ENCODE data around the gene STK32B. TPM values are rescaled to one million over a fixed set of nuclear protein-coding genes. Genes with fewer than 3 reads are reported as not detected.

Gene STK32B
- total and polyA plus RNA-seq, 2 of the 4 experiments (the other 2 are of a cell fraction), result 5.5 to 6.3 TPM

DNA sequence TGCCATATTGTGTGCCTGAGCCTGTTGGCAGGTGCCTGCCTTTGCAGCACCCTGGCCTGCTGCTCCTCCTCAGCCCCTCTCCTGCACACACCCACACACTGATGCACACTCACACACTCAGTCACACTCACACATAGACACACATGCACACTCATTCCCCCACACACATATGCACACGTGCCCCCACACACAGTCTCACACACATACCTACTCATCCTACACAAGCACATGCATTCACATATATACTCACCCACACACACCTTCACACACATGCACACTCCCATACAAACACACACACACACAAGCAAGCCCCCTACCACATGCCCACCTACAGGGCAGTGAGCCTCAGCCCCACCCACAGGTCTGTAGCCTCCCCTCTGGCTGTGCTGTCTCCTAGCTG lies 412.1 kb downstream of the STK32B start:
- H3K4ac ChIP-seq (ENCODE audit: low read depth, low read length), result no peak overlapping the region
- no peak overlapping the region for H4K91ac ChIP-seq (ENCODE audit: insufficient read depth, low read depth, low read length)
- H3K23ac ChIP-seq (ENCODE audit: low read depth, low read length), result no peak overlapping the region
- H4K20me1 ChIP-seq (ENCODE audit: insufficient read depth, low read length), result no peaks in the 10 kb centered on the region
- no peak overlapping the region for H3K18ac ChIP-seq (ENCODE audit: low read depth, low read length)
- H3K4me2 ChIP-seq (ENCODE audit: low read depth, low read length), result no peak overlapping the region
- in situ Hi-C loops (cut with MboI; ENCODE audit: low sequenced_read_pairs) (no loop called here), dilution Hi-C loops (cut with HindIII; ENCODE audit: low sequenced_read_pairs, unreplicated experiment) (no loop called here), intact Hi-C loops (cut with micrococcal nuclease) (no loop called here)
- H3K9me1 ChIP-seq (ENCODE audit: insufficient read depth, low read length), result 0 out of 2 replicates have a peak, but pooled peaks cover 8% of the 10 kb centered on the region
- TF ChIP-seq SMC3 (IDR thresholded peaks at IDR 0.05; ENCODE audit: low read depth, low read length) (no peak), CEBPB (IDR thresholded peaks at IDR 0.05; ENCODE audit: low read depth, low read length) (no peak), NFE2L2 (IDR thresholded peaks at IDR 0.05; ENCODE audit: low read depth, low read length) (no peak), RAD21 (IDR thresholded peaks at IDR 0.05; ENCODE audit: low read length) (no peak), MAZ (IDR thresholded peaks at IDR 0.05; ENCODE audit: borderline replicate concordance, low read depth, low read length) (no peak), BHLHE40 (IDR thresholded peaks at IDR 0.05; ENCODE audit: low read depth, low read length) (no peak), RFX5 (IDR thresholded peaks at IDR 0.05; ENCODE audit: low read depth, low read length) (no peak), MAFK (IDR thresholded peaks at IDR 0.05; ENCODE audit: low read depth, low read length) (no peak), CHD1 (IDR thresholded peaks at IDR 0.05; ENCODE audit: low read depth, low read length) (no peak), POLR2A (IDR thresholded peaks at IDR 0.05; ENCODE audit: low read depth, low read length) (no peak)
- TF ChIP-seq, protein P1, sequence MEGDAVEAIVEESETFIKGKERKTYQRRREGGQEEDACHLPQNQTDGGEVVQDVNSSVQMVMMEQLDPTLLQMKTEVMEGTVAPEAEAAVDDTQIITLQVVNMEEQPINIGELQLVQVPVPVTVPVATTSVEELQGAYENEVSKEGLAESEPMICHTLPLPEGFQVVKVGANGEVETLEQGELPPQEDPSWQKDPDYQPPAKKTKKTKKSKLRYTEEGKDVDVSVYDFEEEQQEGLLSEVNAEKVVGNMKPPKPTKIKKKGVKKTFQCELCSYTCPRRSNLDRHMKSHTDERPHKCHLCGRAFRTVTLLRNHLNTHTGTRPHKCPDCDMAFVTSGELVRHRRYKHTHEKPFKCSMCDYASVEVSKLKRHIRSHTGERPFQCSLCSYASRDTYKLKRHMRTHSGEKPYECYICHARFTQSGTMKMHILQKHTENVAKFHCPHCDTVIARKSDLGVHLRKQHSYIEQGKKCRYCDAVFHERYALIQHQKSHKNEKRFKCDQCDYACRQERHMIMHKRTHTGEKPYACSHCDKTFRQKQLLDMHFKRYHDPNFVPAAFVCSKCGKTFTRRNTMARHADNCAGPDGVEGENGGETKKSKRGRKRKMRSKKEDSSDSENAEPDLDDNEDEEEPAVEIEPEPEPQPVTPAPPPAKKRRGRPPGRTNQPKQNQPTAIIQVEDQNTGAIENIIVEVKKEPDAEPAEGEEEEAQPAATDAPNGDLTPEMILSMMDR (conservative IDR thresholded peaks at IDR 0.05; ENCODE audit: low read depth, low read length), result no peak
- TF ChIP-seq, protein P2, sequence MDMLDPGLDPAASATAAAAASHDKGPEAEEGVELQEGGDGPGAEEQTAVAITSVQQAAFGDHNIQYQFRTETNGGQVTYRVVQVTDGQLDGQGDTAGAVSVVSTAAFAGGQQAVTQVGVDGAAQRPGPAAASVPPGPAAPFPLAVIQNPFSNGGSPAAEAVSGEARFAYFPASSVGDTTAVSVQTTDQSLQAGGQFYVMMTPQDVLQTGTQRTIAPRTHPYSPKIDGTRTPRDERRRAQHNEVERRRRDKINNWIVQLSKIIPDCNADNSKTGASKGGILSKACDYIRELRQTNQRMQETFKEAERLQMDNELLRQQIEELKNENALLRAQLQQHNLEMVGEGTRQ (IDR thresholded peaks at IDR 0.05; ENCODE audit: low read depth, low read length), result no peak
- no peak overlapping the region for H4K8ac ChIP-seq (ENCODE audit: low read depth in 2 of 2, low read length in 2 of 2)
- ATAC-seq (ENCODE audit: low read depth) (no peak), DNase-seq (no peak)
- no peak overlapping the region for H3K27ac ChIP-seq (ENCODE audit: insufficient read depth, low read length)
- H2AK9ac ChIP-seq (replicated peaks; ENCODE audit: low read depth, low read length, poor library complexity), result no peak overlapping the region
- H2AFZ ChIP-seq (replicated peaks; ENCODE audit: low read length, poor library complexity), result no peak overlapping the region
- no peak overlapping the region for H2BK15ac ChIP-seq (ENCODE audit: low read depth, low read length)
- ChIA-PET CTCF (no interaction called here), POLR2A (ENCODE audit: unreplicated experiment) (no interaction called here)
- H2BK120ac ChIP-seq (ENCODE audit: low read depth, low read length), result no peak overlapping the region
- H3K79me1 ChIP-seq (ENCODE audit: low read depth in 1 of 2, low read length in 2 of 2), result no peaks in the 10 kb centered on the region
- H3K4me3 ChIP-seq (ENCODE audit: insufficient read depth, low read depth, low read length), result no peak overlapping the region
- peaks cover 5% of the 10 kb centered on the region for H3K36me3 ChIP-seq (ENCODE audit: control insufficient read depth, insufficient read depth, low read length)
- H2BK5ac ChIP-seq (ENCODE audit: low read depth, low read length, poor library complexity, severe bottlenecking), result no peak overlapping the region
- H3K14ac ChIP-seq (replicated peaks; ENCODE audit: low read depth, low read length), result no peak overlapping the region
- H3K9ac ChIP-seq (ENCODE audit: low read depth, low read length), result no peak overlapping the region
- H2BK20ac ChIP-seq (ENCODE audit: low read depth, low read length), result no peak overlapping the region
- H3K4me1 ChIP-seq (ENCODE audit: control insufficient read depth, insufficient read depth, low read length), result no peaks in the 10 kb centered on the region
- H3K27me3 ChIP-seq (ENCODE audit: control insufficient read depth, insufficient read depth, low read length), result no peaks in the 10 kb centered on the region
- H3K56ac ChIP-seq (ENCODE audit: extremely low read depth, insufficient read depth, low read length), result no peak overlapping the region
- no peaks in the 10 kb centered on the region for H3K9me3 ChIP-seq (ENCODE audit: control insufficient read depth, insufficient read depth, low read length)
- no TSS peak for BruUV-seq (replicated peaks)
- WGBS, 2 experiments (ENCODE audit: extremely low coverage in 2 of 2, insufficient read length in 1 of 2), result 88% methylated on average over 1 of the region's 1 CpG; no CpG with 5 or more reads in 1 of the 2 experiments
- H2AK5ac ChIP-seq (ENCODE audit: low read depth, low read length), result no peak overlapping the region
- H4K5ac ChIP-seq (ENCODE audit: low read depth, low read length), result no peak overlapping the region
